Stimulated activated CD8-positive, alpha-beta memory T cell treated with anti-CD3 and anti-CD28 coated beads, Interleukin-15, amount 100 ng/mL, for 1 hour (primary cell): ENCODE measurements around the gene ARID1B.

Experiments used
- DNase-seq: peaks from one replicate; pipeline ENCODE4 v3.0.0-alpha.2; 2020; ENCODE audit warnings: low read depth

The ARID1B gene

GRCh38 chr6:156852858-156853216 is 75.7 kb downstream of the ARID1B start:
- DNase-seq, result no peak

GRCh38 chr6:156853733-156854132 is 76.6 kb downstream of the ARID1B start:
- DNase-seq, result no peak

GRCh38 chr6:156854466-156855161 is 77.4 kb downstream of the ARID1B start:
- no peak for DNase-seq

- no peak for DNase-seq
Measured at GRCh38 chr6:156857573-156857972, 80.4 kb downstream of the ARID1B start.

- no peak for DNase-seq
Measured at GRCh38 chr6:156859686-156860085, 82.5 kb downstream of the ARID1B start.

GRCh38 chr6:156862711-156863110 is 85.5 kb downstream of the ARID1B start:
- no peak for DNase-seq

- DNase-seq, result no peak
Measured at GRCh38 chr6:156863504-156863903, 86.3 kb downstream of the ARID1B start.

- no peak for DNase-seq
Measured at GRCh38 chr6:156864557-156864956, 87.4 kb downstream of the ARID1B start.

GRCh38 chr6:156865019-156865629 is 87.9 kb downstream of the ARID1B start:
- DNase-seq, result no peak

- DNase-seq, result no peak
Measured at GRCh38 chr6:156866220-156867015, 89.2 kb downstream of the ARID1B start.

- no peak for DNase-seq
Measured at GRCh38 chr6:156867121-156867520, 89.9 kb downstream of the ARID1B start.

GRCh38 chr6:156868385-156868784 is 91.2 kb downstream of the ARID1B start:
- DNase-seq, result no peak

- DNase-seq, result no peak
Measured at GRCh38 chr6:156869980-156870398, 92.8 kb downstream of the ARID1B start.

- DNase-seq, result no peak
Measured at GRCh38 chr6:156870924-156871539, 93.9 kb downstream of the ARID1B start.

- DNase-seq, result no peak
Measured at GRCh38 chr6:156872903-156873302, 95.7 kb downstream of the ARID1B start.

- DNase-seq, result no peak
Measured at GRCh38 chr6:156873654-156874380, 96.6 kb downstream of the ARID1B start.

- DNase-seq, result no peak
Measured at GRCh38 chr6:156875062-156875461, 97.9 kb downstream of the ARID1B start.

- no peak for DNase-seq
Measured at GRCh38 chr6:156876302-156876701, 99.1 kb downstream of the ARID1B start.

- no peak for DNase-seq
Measured at GRCh38 chr6:156877126-156877863, 100.1 kb downstream of the ARID1B start.

GRCh38 chr6:156878681-156879080 is 101.5 kb downstream of the ARID1B start:
- DNase-seq, result no peak

- DNase-seq, result no peak
Measured at GRCh38 chr6:156879186-156879585, 102.0 kb downstream of the ARID1B start.
